Measurements from ENCODE around the gene MAB21L2.
"Not testable (repeated sequence)": the region's sequence is repeated elsewhere in the genome, so short reads cannot be mapped to it uniquely, and the experiment has no call there.

Gene MAB21L2

DNA sequence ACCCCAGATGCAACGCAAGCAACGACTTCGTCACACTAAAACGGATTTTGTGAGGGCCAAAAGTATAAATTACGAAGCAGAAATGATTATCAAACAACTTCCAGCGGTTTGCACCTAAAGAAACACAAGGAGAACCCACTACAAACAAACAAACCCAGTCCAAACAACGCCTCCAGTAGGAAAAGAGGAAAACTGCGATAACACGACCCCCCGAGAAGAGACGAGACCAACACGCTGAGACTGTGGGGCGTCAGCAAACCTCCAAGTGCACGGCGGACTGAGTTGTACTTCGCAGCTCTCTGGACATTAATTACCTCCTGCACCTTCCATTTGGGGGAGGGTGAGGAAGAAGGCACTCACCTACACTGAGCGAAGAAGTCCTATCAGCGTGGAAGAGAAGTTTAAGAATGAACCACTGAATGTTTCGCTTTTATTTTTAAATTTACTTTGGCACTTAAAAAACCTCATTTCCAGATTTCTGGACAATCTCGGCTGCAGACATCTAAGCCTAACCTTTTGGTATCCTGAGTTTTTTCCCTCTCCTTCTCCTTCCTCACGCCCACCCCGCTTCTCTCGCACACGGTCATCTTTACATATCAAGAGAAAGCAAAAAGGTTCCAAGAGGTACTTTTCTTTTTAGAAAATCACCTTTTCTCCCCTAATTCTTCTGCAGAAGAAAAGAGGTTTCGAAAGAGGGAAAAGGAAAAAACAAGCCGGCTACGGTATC is at the start of gene MAB21L2:
Gene MAB21L2, plus strand, starts transcription at position 6 of the 727 bp plus-strand sequence. CDS start 879 bp downstream, outside the sequence.
- Mint-ChIP-seq H3K27ac (no peak within 1 kb of the TSS), H3K4me1 (no peaks in the 10 kb centered on the region)

DNA sequence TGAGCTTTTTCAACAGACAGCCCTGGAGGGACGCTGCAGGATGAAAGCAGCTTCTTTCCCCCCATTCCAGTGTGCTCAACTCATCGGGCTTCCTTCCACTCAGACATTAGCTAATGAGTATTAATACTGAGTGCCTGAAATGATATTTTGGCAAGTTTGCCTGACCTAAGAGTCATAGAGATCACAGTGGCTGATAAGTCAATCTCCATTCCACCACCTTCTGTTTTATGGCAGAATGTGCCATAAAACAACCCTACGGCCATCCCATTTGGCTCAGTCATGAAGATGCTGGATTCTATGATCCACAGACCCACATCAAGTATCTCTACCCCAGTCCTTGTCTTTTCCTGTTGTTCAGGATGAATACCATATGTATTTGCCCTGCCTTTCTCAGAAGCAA is 48.3 kb upstream of the MAB21L2 start:
- Mint-ChIP-seq H3K36me3 (peaks cover 10% of the 10 kb centered on the region), H3K9me3 (peaks cover 5% of the 10 kb centered on the region), H3K4me1 (no peaks in the 10 kb centered on the region), H3K4me3 (no peak overlapping the region), H3K27me3 (no peaks in the 10 kb centered on the region), H3K27ac (no peak overlapping the region)

More for the DNA sequence above, at the start of gene MAB21L2:
- no peaks in the 10 kb centered on the region for H3K9me3 Mint-ChIP-seq
- H3K36me3 Mint-ChIP-seq: peaks cover 35% of the 10 kb centered on the region
- H3K4me3 Mint-ChIP-seq: no peak within 1 kb of the TSS
- H3K27me3 Mint-ChIP-seq: no peaks in the 10 kb centered on the region

DNA sequence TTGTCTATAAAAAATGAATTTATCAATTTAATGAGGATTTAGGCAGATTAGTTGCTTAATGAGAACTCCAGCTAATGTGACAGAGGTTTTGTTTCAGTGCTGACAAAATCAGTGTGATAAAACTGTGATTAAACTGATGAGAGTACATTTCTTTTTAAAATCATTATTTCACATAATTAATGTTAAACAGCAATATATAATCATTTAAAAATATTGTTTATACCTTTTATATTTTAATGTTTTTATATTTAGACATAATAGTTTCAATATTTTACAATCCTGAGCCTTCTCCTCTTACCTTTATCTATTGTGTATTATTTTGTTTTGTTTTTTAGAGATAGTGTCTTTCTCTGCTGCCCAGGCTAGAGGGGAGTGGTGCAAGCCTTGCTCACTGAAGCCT is 47.1 kb upstream of the MAB21L2 start:
- Mint-ChIP-seq H3K9me3 (peaks cover 5% of the 10 kb centered on the region), H3K27me3 (no peaks in the 10 kb centered on the region), H3K36me3 (peaks cover 14% of the 10 kb centered on the region), H3K4me3 (no peak overlapping the region), H3K27ac (peak overlapping the region; percentile 68), H3K4me1 (no peaks in the 10 kb centered on the region)

DNA sequence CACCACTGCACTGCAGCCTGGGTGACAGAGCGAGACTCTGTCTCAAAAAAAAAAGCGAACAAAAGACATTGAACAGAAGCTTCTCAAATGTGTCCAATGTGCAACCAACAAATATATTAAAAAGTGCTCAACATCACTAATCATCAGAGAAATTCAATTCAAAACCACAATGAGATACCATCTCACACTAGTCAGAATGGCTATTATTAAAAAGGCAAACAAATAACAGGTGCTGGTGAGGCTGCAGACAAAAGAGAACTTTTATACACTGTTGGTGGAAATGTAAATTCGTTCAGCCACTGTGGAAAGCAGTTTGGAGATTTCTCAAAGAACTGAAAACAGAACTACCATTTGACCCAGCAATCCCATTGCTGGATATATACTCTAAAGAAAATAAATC is 44.0 kb upstream of the MAB21L2 start:
- not testable (repeated sequence) for H3K9me3 Mint-ChIP-seq, H3K27ac Mint-ChIP-seq, H3K4me3 Mint-ChIP-seq, H3K4me1 Mint-ChIP-seq, H3K27me3 Mint-ChIP-seq, H3K36me3 Mint-ChIP-seq

DNA sequence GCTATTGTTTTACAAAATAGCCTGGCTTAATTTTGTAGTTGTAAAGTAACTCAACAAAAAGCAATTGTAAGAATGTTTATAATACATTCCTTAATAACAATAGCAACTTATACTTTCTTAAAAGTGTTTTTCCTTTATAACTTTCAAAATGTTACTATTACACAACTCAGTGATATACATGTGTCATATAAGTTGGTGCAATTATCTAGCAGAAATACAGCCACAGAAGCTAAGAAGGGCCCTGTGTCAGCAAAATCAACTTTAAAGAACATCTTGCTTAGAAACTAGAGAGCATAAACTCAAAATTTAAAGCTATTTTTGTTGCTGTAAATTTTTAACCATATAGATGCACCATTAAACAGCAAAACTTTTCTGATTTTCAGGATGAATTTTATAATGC is 41.4 kb upstream of the MAB21L2 start:
- no peaks in the 10 kb centered on the region for H3K27me3 Mint-ChIP-seq
- peaks cover 8% of the 10 kb centered on the region for H3K36me3 Mint-ChIP-seq
- H3K9me3 Mint-ChIP-seq: peaks cover 5% of the 10 kb centered on the region
- H3K27ac Mint-ChIP-seq: no peak overlapping the region
- H3K4me1 Mint-ChIP-seq: no peaks in the 10 kb centered on the region
- no peak overlapping the region for H3K4me3 Mint-ChIP-seq

DNA sequence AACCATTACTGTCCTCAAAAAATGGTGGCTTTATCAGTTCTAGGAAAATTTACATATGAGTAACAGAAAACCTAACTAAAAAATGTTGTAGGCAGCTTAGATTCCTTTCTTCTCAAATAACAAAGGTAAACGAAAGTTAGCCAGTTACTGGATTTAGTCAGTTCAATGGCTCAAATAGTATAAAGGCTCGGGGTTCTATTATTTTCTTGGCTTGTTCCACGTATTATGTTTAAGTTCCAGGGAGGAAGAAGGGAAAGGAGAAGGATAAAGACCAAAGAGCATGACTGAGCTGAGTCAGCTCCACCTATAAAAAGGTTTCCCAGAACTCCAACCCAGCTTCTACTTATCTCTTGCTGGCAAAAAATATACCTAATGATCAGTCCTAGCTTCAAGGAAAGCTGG is 41.0 kb upstream of the MAB21L2 start:
- Mint-ChIP-seq H3K9me3 (peaks cover 5% of the 10 kb centered on the region), H3K4me1 (no peaks in the 10 kb centered on the region), H3K27ac (no peak overlapping the region), H3K27me3 (no peaks in the 10 kb centered on the region), H3K4me3 (no peak overlapping the region), H3K36me3 (peaks cover 8% of the 10 kb centered on the region)

DNA sequence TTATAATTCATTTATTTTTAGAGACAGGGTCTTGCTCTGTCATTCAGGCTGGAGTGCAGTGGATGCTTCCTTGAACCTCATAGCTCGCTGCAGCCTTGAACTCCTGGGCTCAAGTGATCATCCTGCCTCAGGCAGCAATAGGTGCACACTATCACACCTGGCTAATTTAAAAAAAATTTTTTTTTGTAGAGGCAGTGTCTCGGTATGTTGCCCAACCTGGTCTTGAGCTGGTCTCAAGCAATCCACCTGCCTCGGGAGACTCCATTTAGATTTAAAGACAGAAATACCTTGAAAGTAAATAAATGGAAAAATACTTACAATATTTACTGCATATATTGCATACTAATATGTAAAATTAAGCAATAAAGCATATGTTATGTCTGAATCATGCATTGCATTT is 40.3 kb upstream of the MAB21L2 start:
- Mint-ChIP-seq H3K4me3 (no peak overlapping the region), H3K27ac (no peak overlapping the region), H3K27me3 (no peaks in the 10 kb centered on the region), H3K36me3 (peaks cover 8% of the 10 kb centered on the region), H3K9me3 (peaks cover 5% of the 10 kb centered on the region), H3K4me1 (no peaks in the 10 kb centered on the region)

DNA sequence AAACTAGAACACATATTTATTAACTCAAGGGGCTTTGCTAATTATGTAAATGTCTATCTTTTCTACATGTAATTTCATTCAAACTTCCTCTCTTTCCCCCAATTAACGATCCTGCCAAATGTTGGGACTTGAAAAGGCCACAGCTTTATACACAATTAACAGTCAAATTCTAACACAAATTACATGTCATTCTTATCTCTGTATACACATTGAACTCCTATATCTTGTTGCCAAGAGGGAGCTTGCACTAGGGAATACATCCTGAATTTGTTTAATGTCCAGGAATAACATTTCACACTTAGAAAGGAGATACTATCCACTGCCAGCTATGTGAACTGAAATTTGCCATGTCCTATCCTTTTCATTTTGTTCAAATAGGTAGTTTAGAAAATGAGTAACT is 38.9 kb upstream of the MAB21L2 start:
- peaks cover under 1% of the 10 kb centered on the region for H3K4me1 Mint-ChIP-seq
- H3K9me3 Mint-ChIP-seq: peaks cover 5% of the 10 kb centered on the region
- no peaks in the 10 kb centered on the region for H3K27me3 Mint-ChIP-seq
- H3K36me3 Mint-ChIP-seq: peaks cover 10% of the 10 kb centered on the region
- H3K27ac Mint-ChIP-seq: no peak overlapping the region
- H3K4me3 Mint-ChIP-seq: no peak overlapping the region

DNA sequence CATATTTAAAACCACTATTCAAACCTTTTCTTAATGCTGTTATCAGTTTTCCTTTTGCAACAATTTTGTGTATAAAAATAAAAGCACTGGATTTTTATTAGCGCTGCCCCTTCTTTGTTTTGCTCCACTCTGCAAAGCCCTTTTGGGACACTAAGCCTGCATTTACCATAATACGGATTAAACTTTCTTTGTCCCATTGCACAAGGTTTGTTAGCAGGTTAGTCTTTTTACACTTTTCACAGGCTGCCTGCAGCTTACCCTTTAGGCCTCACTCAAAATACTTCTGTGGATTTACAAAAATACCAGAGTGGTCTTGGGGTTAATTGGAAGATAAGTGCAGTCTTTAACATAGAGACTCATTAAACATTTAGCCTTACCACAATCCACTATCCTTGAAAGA is 35.7 kb upstream of the MAB21L2 start:
- Mint-ChIP-seq H3K27ac (no peak overlapping the region), H3K9me3 (no peaks in the 10 kb centered on the region), H3K36me3 (peaks cover 8% of the 10 kb centered on the region), H3K4me1 (peaks cover 4% of the 10 kb centered on the region), H3K4me3 (no peak overlapping the region), H3K27me3 (no peaks in the 10 kb centered on the region)

DNA sequence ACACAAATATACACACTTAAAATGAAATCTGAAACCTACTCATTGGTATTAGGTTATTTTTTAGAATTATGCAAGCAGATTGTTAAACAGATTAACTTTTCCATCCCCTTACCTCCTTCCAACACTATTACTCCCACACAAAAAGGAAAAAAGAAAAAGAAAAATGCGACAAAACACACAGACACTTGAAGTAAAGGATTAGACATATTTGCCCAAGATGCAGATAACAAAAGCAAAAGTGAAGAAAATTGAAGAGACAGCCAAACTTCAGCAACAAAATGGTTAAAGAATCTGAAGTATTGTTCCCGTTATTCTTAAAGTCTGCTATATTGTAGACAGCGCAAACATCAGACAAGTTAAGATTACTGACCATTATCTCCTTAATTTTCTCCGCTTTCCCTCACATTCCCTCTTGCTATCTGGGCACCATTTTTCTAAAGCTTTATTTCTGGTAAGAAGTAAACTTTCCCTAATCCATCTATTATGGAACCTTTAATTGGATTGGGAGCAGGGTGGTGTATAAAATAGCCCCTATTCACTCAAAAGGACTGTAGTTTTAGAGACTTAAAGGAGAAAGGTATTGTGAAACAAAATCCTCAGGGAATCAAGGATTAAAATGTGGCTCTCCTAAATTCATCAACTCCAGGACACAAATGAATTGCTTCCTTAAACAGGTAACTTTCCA is 34.7 kb upstream of the MAB21L2 start:
- H3K36me3 Mint-ChIP-seq: peaks cover 12% of the 10 kb centered on the region
- no peaks in the 10 kb centered on the region for H3K27me3 Mint-ChIP-seq
- peaks cover 4% of the 10 kb centered on the region for H3K4me1 Mint-ChIP-seq
- H3K27ac Mint-ChIP-seq: no peak overlapping the region
- no peaks in the 10 kb centered on the region for H3K9me3 Mint-ChIP-seq
- H3K4me3 Mint-ChIP-seq: no peak overlapping the region

DNA sequence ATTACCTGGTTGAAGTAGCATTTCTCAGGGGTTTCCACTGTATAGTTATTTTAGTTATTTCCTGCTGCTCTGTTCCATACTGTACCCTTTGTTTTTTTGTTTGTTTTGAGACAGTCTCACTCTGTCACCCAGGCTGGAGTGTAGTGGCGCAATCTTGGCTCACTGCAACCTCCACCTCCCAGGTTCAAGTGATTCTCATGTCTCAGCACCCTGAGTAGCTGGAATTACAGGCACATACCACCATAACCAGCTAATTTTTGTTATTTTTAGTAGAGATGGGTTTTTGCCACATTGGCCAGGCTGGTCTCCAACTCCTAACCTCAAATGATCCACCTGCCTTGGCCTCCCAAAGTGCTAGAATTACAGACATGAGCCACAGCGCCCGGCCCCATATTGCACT is 24.1 kb upstream of the MAB21L2 start:
- peaks cover 27% of the 10 kb centered on the region for H3K36me3 Mint-ChIP-seq
- H3K4me1 Mint-ChIP-seq, H3K27me3 Mint-ChIP-seq, H3K9me3 Mint-ChIP-seq, H3K27ac Mint-ChIP-seq, H3K4me3 Mint-ChIP-seq: not testable (repeated sequence)

DNA sequence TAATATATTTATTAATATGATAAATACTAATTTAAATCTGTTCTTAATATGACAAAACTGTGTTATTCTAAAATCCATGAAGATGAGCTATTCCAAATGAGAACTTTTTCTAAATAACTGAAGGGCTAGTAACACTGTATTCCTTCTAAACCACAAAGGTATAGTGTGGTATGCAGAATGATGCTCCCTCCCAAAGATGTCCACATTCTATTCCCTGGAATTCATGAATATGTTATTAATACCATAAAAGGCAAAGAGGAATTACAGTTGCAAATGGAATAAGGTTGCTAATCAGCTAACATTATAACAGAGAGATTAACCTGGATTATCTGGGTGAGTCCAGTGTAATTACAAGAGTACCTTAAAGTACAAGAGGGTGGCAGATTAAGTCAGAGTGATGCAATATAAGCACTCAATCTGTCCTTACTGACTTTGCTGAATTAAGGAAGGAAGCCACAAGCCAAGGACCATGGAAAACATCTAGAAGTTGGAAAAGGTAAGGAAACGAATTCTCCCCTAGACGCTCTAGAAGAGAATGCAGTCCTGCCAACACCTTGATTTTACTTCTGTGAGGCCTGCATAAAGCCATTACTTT is 20.7 kb upstream of the MAB21L2 start:
- no peak overlapping the region for H3K27ac Mint-ChIP-seq
- H3K4me3 Mint-ChIP-seq: no peak overlapping the region
- no peaks in the 10 kb centered on the region for H3K27me3 Mint-ChIP-seq
- no peaks in the 10 kb centered on the region for H3K4me1 Mint-ChIP-seq
- H3K9me3 Mint-ChIP-seq: no peaks in the 10 kb centered on the region
- peaks cover 21% of the 10 kb centered on the region for H3K36me3 Mint-ChIP-seq

DNA sequence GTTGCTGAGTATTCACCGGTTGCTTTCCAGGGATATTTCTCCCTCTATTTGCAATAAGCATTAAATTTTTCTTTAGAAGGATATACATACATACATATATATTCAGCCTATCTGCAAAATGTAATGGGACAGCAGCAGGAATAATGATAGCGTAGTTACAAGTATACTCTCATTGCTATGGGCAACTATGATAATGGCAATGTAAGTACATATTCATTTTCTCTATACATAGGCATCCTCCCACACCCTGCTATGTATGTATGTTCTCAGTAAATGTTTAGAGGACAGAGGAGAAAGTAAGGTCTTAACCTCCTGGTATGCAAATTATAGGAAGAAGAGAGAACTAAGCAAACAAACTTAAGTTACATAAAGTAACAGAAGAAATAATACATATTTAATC is 19.7 kb upstream of the MAB21L2 start:
- peaks cover 19% of the 10 kb centered on the region for H3K36me3 Mint-ChIP-seq
- no peaks in the 10 kb centered on the region for H3K9me3 Mint-ChIP-seq
- no peak overlapping the region for H3K27ac Mint-ChIP-seq
- no peak overlapping the region for H3K4me3 Mint-ChIP-seq
- no peaks in the 10 kb centered on the region for H3K4me1 Mint-ChIP-seq
- H3K27me3 Mint-ChIP-seq: no peaks in the 10 kb centered on the region

DNA sequence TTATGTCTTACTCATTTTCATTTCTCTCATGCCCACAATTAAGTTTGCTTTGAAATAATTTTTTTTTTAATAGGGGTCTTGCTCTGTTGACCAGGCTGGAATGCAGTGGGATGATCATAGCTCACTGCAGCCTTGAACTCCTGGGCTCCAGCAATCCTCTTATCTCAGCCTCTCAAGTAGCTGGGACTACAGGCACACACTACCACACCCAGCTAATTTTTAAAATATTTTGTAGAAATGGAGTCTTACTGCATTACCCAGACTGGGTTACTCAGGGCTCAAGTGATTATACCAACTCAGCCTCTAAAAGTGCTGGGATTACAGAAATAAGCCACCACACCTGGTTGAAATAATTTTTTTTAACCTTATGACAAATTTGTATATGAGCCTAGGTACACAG is 19.2 kb upstream of the MAB21L2 start:
- Mint-ChIP-seq H3K36me3 (peaks cover 22% of the 10 kb centered on the region), H3K27me3 (no peaks in the 10 kb centered on the region), H3K9me3 (no peaks in the 10 kb centered on the region), H3K27ac (no peak overlapping the region), H3K4me3 (no peak overlapping the region), H3K4me1 (no peaks in the 10 kb centered on the region)

DNA sequence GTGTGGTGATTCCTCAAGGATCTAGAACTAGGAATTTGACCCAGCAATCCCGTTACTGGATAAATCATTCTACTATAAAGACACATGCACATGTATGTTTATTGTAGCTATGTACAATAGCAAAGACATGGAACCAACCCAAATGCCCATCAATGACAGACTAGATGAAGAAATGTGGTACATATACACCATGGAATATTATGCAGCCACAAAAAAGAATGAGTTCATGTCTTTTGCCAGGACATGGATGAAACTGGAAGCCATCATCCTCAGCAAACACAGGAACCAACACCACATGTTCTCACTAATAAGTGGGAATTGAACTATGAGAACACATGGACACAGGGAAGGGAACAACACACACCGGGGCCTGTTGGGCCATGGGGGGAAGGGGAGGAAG is 17.0 kb upstream of the MAB21L2 start:
- H3K9me3 Mint-ChIP-seq, H3K4me3 Mint-ChIP-seq, H3K4me1 Mint-ChIP-seq, H3K27ac Mint-ChIP-seq, H3K27me3 Mint-ChIP-seq: not testable (repeated sequence)
- H3K36me3 Mint-ChIP-seq: peaks cover 25% of the 10 kb centered on the region

DNA sequence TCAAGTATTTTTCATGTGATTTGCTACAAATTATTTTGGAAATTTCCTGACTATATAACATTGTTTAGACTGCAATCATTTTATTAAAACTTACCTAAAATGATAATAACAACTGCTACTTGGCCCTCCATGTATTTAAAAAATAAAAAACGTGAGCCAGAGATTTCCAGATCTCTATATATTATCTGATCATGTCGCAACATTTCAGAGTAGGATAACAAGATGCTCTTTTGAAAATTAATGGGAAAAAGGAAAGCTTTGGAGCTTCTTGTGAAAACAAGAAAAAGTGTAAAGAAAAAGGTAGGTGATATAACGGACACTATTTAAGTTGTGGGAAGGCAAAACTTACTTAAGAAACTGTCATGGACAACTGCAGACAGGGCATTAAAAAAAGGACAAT is 14.9 kb upstream of the MAB21L2 start:
- Mint-ChIP-seq H3K4me1 (no peaks in the 10 kb centered on the region), H3K9me3 (no peaks in the 10 kb centered on the region), H3K4me3 (no peak overlapping the region), H3K27ac (no peak overlapping the region), H3K36me3 (peaks cover 22% of the 10 kb centered on the region), H3K27me3 (no peaks in the 10 kb centered on the region)
